ENCODE measurements around the gene NINL.
A peak's percentile ranks its signal among the peaks of the same experiment; 100 is the strongest.
"Not testable (repeated sequence)": the region's sequence is repeated elsewhere in the genome, so short reads cannot be mapped to it uniquely, and the experiment has no call there.

Gene NINL

GRCh38 chr20:25588491-25588890, 3.2 kb upstream of the NINL start:
- no peak for DNase-seq (ENCODE audit: low read depth)
- no peak overlapping the region for H3K4me3 ChIP-seq (ENCODE audit: low read depth, low read length)
- no peak for TF ChIP-seq CTCF (conservative IDR thresholded peaks at IDR 0.05; ENCODE audit: low read depth, low read length)

GRCh38 chr20:25587536-25587935, 2.2 kb upstream of the NINL start:
- DNase-seq (ENCODE audit: low read depth), result no peak
- no peak overlapping the region for H3K4me3 ChIP-seq (ENCODE audit: low read depth, low read length)
- no peak for TF ChIP-seq CTCF (conservative IDR thresholded peaks at IDR 0.05; ENCODE audit: low read depth, low read length)

GRCh38 chr20:25586877-25587276, 1.5 kb upstream of the NINL start:
- TF ChIP-seq CTCF (conservative IDR thresholded peaks at IDR 0.05; ENCODE audit: low read depth, low read length), result no peak
- no peak overlapping the region for H3K4me3 ChIP-seq (ENCODE audit: low read depth, low read length)
- DNase-seq (ENCODE audit: low read depth), result no peak

GRCh38 chr20:25583607-25584006, 1.7 kb downstream of the NINL start:
- DNase-seq (ENCODE audit: low read depth); H3K4me3 ChIP-seq (ENCODE audit: low read depth, low read length): not testable (repeated sequence)

GRCh38 chr20:25580711-25581110, 4.6 kb downstream of the NINL start:
- peak; percentile 62 for DNase-seq (ENCODE audit: low read depth)
- H3K4me3 ChIP-seq (ENCODE audit: low read depth, low read length), result no peak overlapping the region
- TF ChIP-seq CTCF (conservative IDR thresholded peaks at IDR 0.05; ENCODE audit: low read depth, low read length), result no peak

- H3K4me3 ChIP-seq (ENCODE audit: low read depth, low read length), result no peak overlapping the region
- no peak for TF ChIP-seq CTCF (conservative IDR thresholded peaks at IDR 0.05; ENCODE audit: low read depth, low read length)
- DNase-seq (ENCODE audit: low read depth), result peak; percentile 96
Observed at GRCh38 chr20:25579081-25579770, 6.1 kb downstream of the NINL start.

GRCh38 chr20:25576783-25577530, 8.4 kb downstream of the NINL start:
- no peak for DNase-seq (ENCODE audit: low read depth)
- TF ChIP-seq CTCF (conservative IDR thresholded peaks at IDR 0.05; ENCODE audit: low read depth, low read length), result no peak
- H3K4me3 ChIP-seq (ENCODE audit: low read depth, low read length), result no peak overlapping the region
